Neural progenitor cell (in vitro differentiated cells): ENCODE results near the gene MYO1E. TPM values are rescaled to one million over a fixed set of nuclear protein-coding genes. Genes with fewer than 3 reads are reported as not detected.
A peak's percentile ranks its signal among the peaks of the same experiment; 100 is the strongest.

Experiments used
- DNase-seq: peaks from one replicate; pipeline ENCODE4 v3.0.0-alpha.2; 2016; ENCODE audit warnings: low spot score
- H2AFZ ChIP-seq: fragments of 200-600 bp; sonication (generic); replicated peaks from 2 replicates; pipeline ENCODE4 v1.6.1; 2016; ENCODE audit warnings: antibody characterized with exemption
- H3F3A ChIP-seq: fragments of 200-600 bp; sonication (generic); 2 replicates; pipeline ENCODE4 v1.6.1; 2016; ENCODE audit warnings: antibody characterized with exemption, low read depth
- H3K27ac ChIP-seq: fragments of 200-600 bp; sonication (generic); 2 replicates; pipeline ENCODE4 v1.5.1; 2016; ENCODE audit warnings: mild to moderate bottlenecking
- H3K27me3 ChIP-seq: fragments of 200-600 bp; sonication (generic); 2 replicates; pipeline ENCODE4 v1.6.1; 2016; ENCODE audit warnings: mild to moderate bottlenecking, moderate library complexity
- H3K36me3 ChIP-seq: fragments of 200-600 bp; sonication (generic); 2 replicates; pipeline ENCODE4 v1.5.1; 2016
- H3K4me1 ChIP-seq: fragments of 200-600 bp; sonication (generic); 2 replicates; pipeline ENCODE4 v1.6.1; 2016; ENCODE audit warnings: mixed run types
- H3K4me2 ChIP-seq: fragments of 200-600 bp; sonication (generic); 2 replicates; pipeline ENCODE4 v1.6.1; 2016
- H3K4me3 ChIP-seq: fragments of 200-600 bp; sonication (generic); 2 replicates; pipeline ENCODE4 v1.5.1; 2016
- H3K79me2 ChIP-seq: fragments of 200-600 bp; sonication (generic); 2 replicates; pipeline ENCODE4 v1.6.1; 2016; ENCODE audit warnings: low read depth
- H3K9ac ChIP-seq: fragments of 200-600 bp; sonication (generic); 2 replicates; pipeline ENCODE4 v1.6.1; 2016
- H3K9me3 ChIP-seq: fragments of 200-600 bp; sonication (generic); 2 replicates; pipeline ENCODE4 v1.5.1; 2016; ENCODE audit warnings: low read depth
- H4K20me1 ChIP-seq: fragments of 200-600 bp; sonication (generic); 2 replicates; pipeline ENCODE4 v1.6.1; 2016; ENCODE audit warnings: low read depth
- H3K27ac Mint-ChIP-seq: 3 replicates; pipeline ENCODE4 v1.8.0; 2021; ENCODE audit warnings: mixed read lengths
- H3K27me3 Mint-ChIP-seq: 2 replicates; pipeline ENCODE4 v1.8.0; 2022; ENCODE audit warnings: low read depth, mild to moderate bottlenecking, inconsistent platforms, moderate library complexity, mixed read lengths; ENCODE audit not compliant: insufficient read depth
- H3K36me3 Mint-ChIP-seq: 3 replicates; pipeline ENCODE4 v1.8.0; 2021; ENCODE audit warnings: mixed read lengths
- H3K4me1 Mint-ChIP-seq: 3 replicates; pipeline ENCODE4 v1.8.0; 2021; ENCODE audit warnings: mixed read lengths
- H3K4me3 Mint-ChIP-seq: 3 replicates; pipeline ENCODE4 v1.8.0; 2021; ENCODE audit warnings: mild to moderate bottlenecking, moderate library complexity, mixed read lengths
- H3K9me3 Mint-ChIP-seq: 3 replicates; pipeline ENCODE4 v1.8.0; 2020; ENCODE audit warnings: mixed read lengths
- CTCF ChIP-seq: fragments of 200-600 bp; sonication (generic); IDR thresholded peaks from 2 replicates; pipeline ENCODE4 v1.5.1; 2017; ENCODE audit warnings: antibody characterized with exemption, mild to moderate bottlenecking
- EZH2 ChIP-seq: fragments of 200-600 bp; sonication (generic); IDR thresholded peaks from 2 replicates; pipeline ENCODE4 v1.6.1; 2017; ENCODE audit warnings: antibody characterized with exemption, mild to moderate bottlenecking, moderate library complexity
- EZH2phosphoT487 ChIP-seq: fragments of 200-600 bp; sonication (generic); IDR thresholded peaks from 2 replicates; pipeline ENCODE4 v1.6.1; 2017; ENCODE audit warnings: antibody characterized with exemption
- microRNA counts: library from miRNA; unstranded; fragments of <30 nt; microRNA quantifications from one replicate; lab custom pipeline; 2016
- microRNA-seq: library from miRNA; unstranded; fragments of <30 nt; microRNA quantifications from one replicate; pipeline ENCODE4, GENCODE V29; 2016
- small RNA-seq: library from RNA; depleted of rRNA; stranded (forward); fragments of <200 nt; gene quantifications from one replicate; pipeline ENCODE3, GENCODE V24; 2015
- total RNA-seq: library from RNA; depleted of rRNA; stranded (reverse); fragments of >200 nt; gene quantifications from 2 replicates; pipeline ENCODE4 v1.2.3, GENCODE V29; 2015; ENCODE audit warnings: low replicate concordance

MYO1E gene
- total RNA-seq, 1 donor from 2014 or later = 49.7 TPM

GRCh38 chr15:59094077-59094476 is 278.6 kb downstream of the MYO1E start:
- no peaks in the 10 kb centered on the region for H3K27me3 ChIP-seq
- Mint-ChIP-seq H3K27ac (no peak overlapping the region), H3K4me1 (no peaks in the 10 kb centered on the region), H3K9me3 (no peaks in the 10 kb centered on the region), H3K27me3 (no peaks in the 10 kb centered on the region), H3K4me3 (no peak overlapping the region), H3K36me3 (peaks cover 15% of the 10 kb centered on the region)
- no peak overlapping the region for H3K4me3 ChIP-seq
- H3K36me3 ChIP-seq = peaks cover 34% of the 10 kb centered on the region
- no peak overlapping the region for H3K9ac ChIP-seq
- H3K4me1 ChIP-seq = no peaks in the 10 kb centered on the region
- no peaks in the 10 kb centered on the region for H4K20me1 ChIP-seq
- H3K4me2 ChIP-seq = no peak overlapping the region
- TF ChIP-seq CTCF (no peak), EZH2 (no peak), EZH2phosphoT487 (no peak)
- H2AFZ ChIP-seq = no peak overlapping the region
- no peaks in the 10 kb centered on the region for H3K9me3 ChIP-seq
- no peak for DNase-seq
- no peak overlapping the region for H3K27ac ChIP-seq
- peaks cover 3% of the 10 kb centered on the region for H3F3A ChIP-seq
- no peaks in the 10 kb centered on the region for H3K79me2 ChIP-seq

GRCh38 chr15:59087731-59088130 is 284.9 kb downstream of the MYO1E start:
- Mint-ChIP-seq H3K4me3 (no peak overlapping the region), H3K9me3 (no peaks in the 10 kb centered on the region), H3K27ac (no peak overlapping the region), H3K4me1 (no peaks in the 10 kb centered on the region), H3K36me3 (peaks cover 21% of the 10 kb centered on the region), H3K27me3 (no peaks in the 10 kb centered on the region)
- Histone ChIP-seq H3K27ac (no peak overlapping the region), H3K9me3 (no peaks in the 10 kb centered on the region), H3F3A (peaks cover 3% of the 10 kb centered on the region), H3K9ac (no peak overlapping the region), H3K27me3 (no peaks in the 10 kb centered on the region), H2AFZ (no peak overlapping the region), H3K4me3 (no peak overlapping the region), H3K79me2 (no peaks in the 10 kb centered on the region), H3K4me1 (no peaks in the 10 kb centered on the region), H3K36me3 (peaks cover 17% of the 10 kb centered on the region), H3K4me2 (no peak overlapping the region), H4K20me1 (no peaks in the 10 kb centered on the region)
- TF ChIP-seq EZH2 (no peak), EZH2phosphoT487 (no peak), CTCF (no peak)
- DNase-seq = no peak

MicroRNA genes within 50 kb of the gene (microRNA counts, 767-probe panel; counts per million panel counts)
- microRNA hsa-miR-2116-5p (lab: Ali Mortazavi, UCI) = 460 counts per million, percentile 90 among the panel's probes with 10 or more counts

Small RNAs within 50 kb of the gene (microRNA-seq; reads per million reads assigned to microRNA genes)
- gene MIR2116 = 1.8 reads per million, percentile 4 among the genes with 10 or more reads in this experiment

Small RNAs within 50 kb of the gene (small RNA-seq; reads per million reads assigned to genes)
- 0.25 reads per million, percentile 14 among the genes with 10 or more reads in this experiment for gene MIR2116
- gene RF00019 = not detected
- not detected for gene RNU4-80P
- gene RNU6-212P = not detected

Other genes starting within 250 kb of the MYO1E start
- not detected in 2 replicates for gene LDHAL6B, start 166.0 kb downstream of the MYO1E start, total RNA-seq
- gene FAM81A, start 65.3 kb upstream of the MYO1E start, total RNA-seq = 0.41 and 0.87 TPM in 2 replicates
- gene GCNT3, start 238.9 kb upstream of the MYO1E start, total RNA-seq = not detected in 2 replicates